Activated CD4-positive, alpha-beta T cell treated with anti-CD3 and anti-CD28 coated beads, Interleukin-2, amount 10 ng/mL, durations not matched to agents 24 days and 14 days (primary cell): ENCODE measurements around the gene KCNK18. TPM values are rescaled to one million over a fixed set of nuclear protein-coding genes. Genes with fewer than 3 reads are reported as not detected.

Experiments
- DNase-seq: peaks from one replicate; pipeline ENCODE4 v3.0.0; 2022
- H3K27ac Mint-ChIP-seq: one replicate; pipeline ENCODE4 v1.8.0; 2022; ENCODE audit warnings: mild to moderate bottlenecking, mixed read lengths
- H3K27me3 Mint-ChIP-seq: one replicate; pipeline ENCODE4 v1.8.0; 2022; ENCODE audit warnings: mixed read lengths
- H3K36me3 Mint-ChIP-seq: one replicate; pipeline ENCODE4 v1.8.0; 2022; ENCODE audit warnings: low read depth, mild to moderate bottlenecking, mixed read lengths
- H3K4me1 Mint-ChIP-seq: one replicate; pipeline ENCODE4 v1.8.0; 2021; ENCODE audit warnings: mixed read lengths
- H3K4me3 Mint-ChIP-seq: one replicate; pipeline ENCODE4 v1.8.0; 2022; ENCODE audit warnings: mild to moderate bottlenecking, moderate library complexity, mixed read lengths
- H3K9me3 Mint-ChIP-seq: one replicate; pipeline ENCODE4 v1.8.0; 2021; ENCODE audit warnings: mixed read lengths
- intact Hi-C: fragments of 100-400 bp; cut with micrococcal nuclease; formaldehyde crosslinking; loops from one replicate; pipeline ENCODE4 v1.15.1; 2023
- total RNA-seq: library from RNA; stranded (reverse); gene quantifications from 2 replicates; pipeline ENCODE4 v1.2.3, GENCODE V29; 2022

The KCNK18 gene
- total RNA-seq, 1 donor from 2014 or later, result not detected

- Mint-ChIP-seq H3K27me3 (peaks cover 80% of the 10 kb centered on the region), H3K27ac (peak overlapping the region; percentile 37), H3K36me3 (peaks cover 5% of the 10 kb centered on the region), H3K4me3 (no peak overlapping the region), H3K9me3 (no peaks in the 10 kb centered on the region), H3K4me1 (peaks cover 10% of the 10 kb centered on the region)
- DNase-seq, result no peak
- intact Hi-C loops, result loop anchor here (2.0 to 10.0 kb wide), 4 partner anchors 33 to 891 kb away; partner anchors contain the start of gene GFRA1
Measured at GRCh38 chr10:117165538-117166417, 31.5 kb upstream of the KCNK18 start.

GRCh38 chr10:117166418-117167345 is 30.6 kb upstream of the KCNK18 start:
- Mint-ChIP-seq H3K27ac (peak overlapping the region; percentile 20), H3K36me3 (peaks cover 5% of the 10 kb centered on the region), H3K4me3 (no peak overlapping the region), H3K4me1 (peaks cover 10% of the 10 kb centered on the region), H3K9me3 (no peaks in the 10 kb centered on the region), H3K27me3 (peaks cover 79% of the 10 kb centered on the region)
- intact Hi-C loops, result loop anchor here (5.0 to 10.0 kb wide), 3 partner anchors 366 to 892 kb away; partner anchors contain the start of gene GFRA1
- DNase-seq, result no peak

GRCh38 chr10:117167346-117167788 is 29.9 kb upstream of the KCNK18 start:
- H3K27ac Mint-ChIP-seq, result no peak overlapping the region
- intact Hi-C loops, result loop anchor here (5.0 to 10.0 kb wide), 3 partner anchors 365 to 893 kb away; partner anchors contain the start of gene GFRA1
- H3K4me3 Mint-ChIP-seq, result no peak overlapping the region
- H3K27me3 Mint-ChIP-seq, result peaks cover 81% of the 10 kb centered on the region
- no peaks in the 10 kb centered on the region for H3K9me3 Mint-ChIP-seq
- DNase-seq, result no peak
- peaks cover 3% of the 10 kb centered on the region for H3K36me3 Mint-ChIP-seq
- peaks cover 8% of the 10 kb centered on the region for H3K4me1 Mint-ChIP-seq

GRCh38 chr10:117167789-117168674 is 29.3 kb upstream of the KCNK18 start:
- Mint-ChIP-seq H3K9me3 (no peaks in the 10 kb centered on the region), H3K27me3 (peaks cover 80% of the 10 kb centered on the region), H3K4me1 (peaks cover 8% of the 10 kb centered on the region), H3K36me3 (peaks cover 3% of the 10 kb centered on the region), H3K27ac (no peak overlapping the region), H3K4me3 (no peak overlapping the region)
- intact Hi-C loops, result loop anchor here (5.0 to 10.0 kb wide), 3 partner anchors 364 to 893 kb away; partner anchors contain the start of gene GFRA1
- DNase-seq, result peak; percentile 89

GRCh38 chr10:117168729-117169128 is 28.6 kb upstream of the KCNK18 start:
- Mint-ChIP-seq H3K4me1 (peaks cover 8% of the 10 kb centered on the region), H3K9me3 (no peaks in the 10 kb centered on the region), H3K4me3 (no peak overlapping the region), H3K36me3 (peaks cover 3% of the 10 kb centered on the region), H3K27me3 (peaks cover 80% of the 10 kb centered on the region), H3K27ac (no peak overlapping the region)
- intact Hi-C loops, result loop anchor here (5.0 to 10.0 kb wide), 3 partner anchors 364 to 894 kb away; partner anchors contain the start of gene GFRA1
- no peak for DNase-seq

GRCh38 chr10:117169480-117169879 is 27.8 kb upstream of the KCNK18 start:
- H3K27me3 Mint-ChIP-seq, result peaks cover 76% of the 10 kb centered on the region
- H3K4me3 Mint-ChIP-seq, result no peak overlapping the region
- peaks cover 3% of the 10 kb centered on the region for H3K36me3 Mint-ChIP-seq
- DNase-seq, result no peak
- H3K27ac Mint-ChIP-seq, result no peak overlapping the region
- H3K4me1 Mint-ChIP-seq, result peaks cover 9% of the 10 kb centered on the region
- intact Hi-C loops, result loop anchor here (5.0 to 10.0 kb wide), 3 partner anchors 363 to 895 kb away; partner anchors contain the start of gene GFRA1
- no peaks in the 10 kb centered on the region for H3K9me3 Mint-ChIP-seq

DNA sequence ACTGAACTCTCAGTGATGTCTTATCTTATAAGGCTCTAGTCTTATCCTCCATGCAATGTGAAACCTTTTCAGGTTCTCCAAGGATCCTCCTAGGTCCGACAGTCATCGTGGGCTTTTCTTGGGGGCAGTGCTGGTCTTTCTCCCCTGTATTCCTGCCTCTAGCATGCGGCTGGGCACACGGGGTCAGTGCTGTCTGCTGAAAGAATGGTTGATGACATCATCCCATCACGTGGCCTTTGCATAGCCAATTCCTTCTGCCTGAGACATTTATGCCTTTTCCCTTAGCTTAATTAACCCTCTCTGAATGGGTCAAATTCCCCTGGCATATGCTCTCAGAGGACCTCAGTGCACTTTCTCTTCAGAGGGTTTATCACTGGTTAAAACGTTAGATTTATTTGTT is 27.0 kb upstream of the KCNK18 start:
- peaks cover 15% of the 10 kb centered on the region for H3K4me1 Mint-ChIP-seq
- H3K4me3 Mint-ChIP-seq, result no peak overlapping the region
- no peak overlapping the region for H3K27ac Mint-ChIP-seq
- no peaks in the 10 kb centered on the region for H3K36me3 Mint-ChIP-seq
- DNase-seq, result no peak
- H3K27me3 Mint-ChIP-seq, result peaks cover 70% of the 10 kb centered on the region
- intact Hi-C loops, result loop anchor here (10.0 kb wide), 1 partner anchor 165 kb away; the partner anchor contains the start of gene SHTN1
- no peaks in the 10 kb centered on the region for H3K9me3 Mint-ChIP-seq

- Mint-ChIP-seq H3K9me3 (no peaks in the 10 kb centered on the region), H3K4me3 (peak overlapping the region; percentile 84), H3K4me1 (peaks cover 18% of the 10 kb centered on the region), H3K27me3 (peaks cover 34% of the 10 kb centered on the region), H3K36me3 (no peaks in the 10 kb centered on the region), H3K27ac (no peak overlapping the region)
- intact Hi-C loops, result loop anchor here (1.0 to 10.0 kb wide), 2 partner anchors 170 to 377 kb away; partner anchors contain the start of gene SHTN1
- peak; percentile 94 for DNase-seq
Measured at GRCh38 chr10:117174439-117175214, 22.7 kb upstream of the KCNK18 start.

DNA sequence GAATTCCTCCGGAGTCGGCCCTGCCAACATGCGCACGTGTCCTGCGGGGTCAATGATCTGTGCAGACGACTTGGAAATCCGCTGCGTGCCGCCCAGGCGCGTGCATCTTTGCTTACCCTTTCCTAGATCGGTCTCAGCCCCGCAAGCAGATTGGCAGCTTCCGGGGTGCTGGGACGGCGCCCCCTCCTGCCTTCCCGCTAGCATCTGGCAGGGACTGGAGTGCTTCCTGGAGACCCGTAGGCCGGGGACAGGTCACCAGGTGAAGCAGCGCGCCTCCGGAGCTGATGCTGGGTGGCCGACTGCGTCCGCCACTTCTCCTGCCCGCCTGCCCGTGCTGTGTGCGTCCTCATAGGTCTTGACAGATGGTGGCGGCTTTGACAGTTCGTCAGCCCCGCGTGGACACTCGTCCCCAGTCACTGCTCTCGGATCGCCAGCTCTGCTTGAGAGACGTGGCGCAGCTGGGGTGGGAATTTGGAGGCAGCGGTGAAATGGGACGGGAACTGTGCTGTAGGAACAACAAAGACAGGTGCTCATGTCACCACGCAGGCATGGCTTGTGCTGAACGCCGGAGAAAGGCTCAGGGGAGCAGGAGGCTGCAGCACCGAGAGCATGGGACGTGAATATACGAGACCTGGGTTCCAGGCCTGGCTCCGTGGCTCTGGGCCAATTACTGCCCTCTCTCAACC is 21.9 kb upstream of the KCNK18 start:
- Mint-ChIP-seq H3K4me1 (peaks cover 18% of the 10 kb centered on the region), H3K9me3 (no peaks in the 10 kb centered on the region), H3K27me3 (peaks cover 31% of the 10 kb centered on the region), H3K27ac (no peak overlapping the region), H3K36me3 (no peaks in the 10 kb centered on the region), H3K4me3 (peak overlapping the region; percentile 84)
- DNase-seq, result peak; percentile 67
- intact Hi-C loops, result loop anchor here (1.0 to 10.0 kb wide), 2 partner anchors 171 to 378 kb away; partner anchors contain the start of gene SHTN1

GRCh38 chr10:117175901-117176534 is 21.3 kb upstream of the KCNK18 start:
- Mint-ChIP-seq H3K27ac (peak overlapping the region; percentile 38), H3K4me3 (peak overlapping the region; percentile 84), H3K4me1 (peaks cover 18% of the 10 kb centered on the region), H3K36me3 (no peaks in the 10 kb centered on the region), H3K27me3 (peaks cover 31% of the 10 kb centered on the region), H3K9me3 (no peaks in the 10 kb centered on the region)
- peak; percentile 90 for DNase-seq
- intact Hi-C loops, result loop anchor here (1.0 to 10.0 kb wide), 4 partner anchors 171 to 494 kb away; partner anchors contain the start of gene SHTN1

DNA sequence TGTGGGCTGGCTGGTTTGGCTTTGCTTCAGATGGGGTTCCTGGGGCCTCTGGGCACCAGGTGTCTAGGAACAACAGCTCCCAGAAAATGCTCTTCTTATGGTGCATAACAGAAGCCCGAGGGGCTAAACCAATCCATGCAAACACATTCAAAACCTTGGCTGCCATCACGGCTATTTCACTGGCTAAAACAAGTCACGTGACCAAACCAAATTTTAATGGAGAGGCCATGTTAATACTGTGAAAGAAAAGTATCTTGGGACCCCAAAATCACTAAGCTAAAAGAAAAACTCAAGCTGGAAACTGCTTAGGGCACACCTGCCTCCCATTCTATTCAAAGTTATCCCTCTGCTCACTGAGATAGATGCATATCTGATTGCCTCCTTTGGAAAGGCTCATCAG is 19.1 kb upstream of the KCNK18 start:
- no peak for DNase-seq
- Mint-ChIP-seq H3K4me1 (peaks cover 18% of the 10 kb centered on the region), H3K36me3 (no peaks in the 10 kb centered on the region), H3K4me3 (no peak overlapping the region), H3K27ac (no peak overlapping the region), H3K27me3 (peaks cover 15% of the 10 kb centered on the region), H3K9me3 (no peaks in the 10 kb centered on the region)
- intact Hi-C loops, result loop anchor here (10.0 kb wide), 1 partner anchor 173 kb away; the partner anchor contains the start of gene SHTN1
